ENCODE data around the gene GRIP2.

Gene GRIP2

DNA sequence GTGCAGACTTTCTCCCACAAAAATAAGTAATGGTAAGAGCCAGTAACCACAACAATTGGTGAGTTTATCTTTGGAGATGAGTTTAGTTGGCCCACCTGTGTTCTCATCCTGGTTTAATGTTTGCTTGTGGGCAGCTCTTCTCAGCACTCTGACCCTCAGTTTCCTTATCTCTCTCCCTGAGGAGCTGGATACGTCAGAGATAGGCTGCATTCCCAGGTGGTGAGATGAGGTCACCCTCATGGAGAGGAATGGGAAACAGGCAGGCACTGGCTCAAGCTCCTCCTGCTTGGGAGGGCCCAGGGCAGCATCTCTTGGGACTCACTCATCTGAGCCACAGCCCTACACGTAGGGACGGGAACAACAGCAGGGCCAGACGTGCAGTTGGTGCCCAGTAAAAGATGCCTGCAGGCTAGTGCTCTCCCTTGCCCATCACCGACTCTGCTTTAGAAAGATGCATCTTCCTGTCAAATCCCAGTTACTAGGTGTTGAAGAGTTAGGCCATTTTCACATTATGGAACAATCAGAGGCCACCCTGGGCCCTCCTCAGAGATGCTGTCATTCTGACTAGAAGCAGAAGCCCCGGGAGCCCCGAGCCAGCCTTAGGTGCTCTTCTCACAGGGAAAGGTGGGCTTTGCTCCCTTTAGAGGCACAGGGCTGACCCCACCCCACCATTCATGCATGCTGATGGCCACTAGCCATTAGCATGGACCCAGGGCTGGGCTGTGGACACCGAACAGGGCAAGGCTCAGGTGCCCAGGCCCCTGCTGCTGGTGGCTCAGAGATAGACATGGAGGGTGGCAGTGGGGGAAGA, 59.7 kb downstream of the GRIP2 start:
- Histone ChIP-seq H3K4me1 (ENCODE audit: control insufficient read depth, insufficient read depth, low read length, poor library complexity, severe bottlenecking) (no peaks in the 10 kb centered on the region), H3K27ac (ENCODE audit: insufficient read depth, low read length, poor library complexity, severe bottlenecking) (no peak overlapping the region), H3K9me3 (ENCODE audit: control insufficient read depth, low read length) (no peaks in the 10 kb centered on the region), H3K4me3 (ENCODE audit: insufficient read depth, low read depth, low read length, poor library complexity, severe bottlenecking) (no peak overlapping the region), H3K36me3 (ENCODE audit: control insufficient read depth, insufficient read depth, low read length) (peaks cover 90% of the 10 kb centered on the region), H3K27me3 (replicated peaks; ENCODE audit: control insufficient read depth, insufficient read depth, low read length, poor library complexity, severe bottlenecking) (no peaks in the 10 kb centered on the region)
- DNase-seq = no peak

DNA sequence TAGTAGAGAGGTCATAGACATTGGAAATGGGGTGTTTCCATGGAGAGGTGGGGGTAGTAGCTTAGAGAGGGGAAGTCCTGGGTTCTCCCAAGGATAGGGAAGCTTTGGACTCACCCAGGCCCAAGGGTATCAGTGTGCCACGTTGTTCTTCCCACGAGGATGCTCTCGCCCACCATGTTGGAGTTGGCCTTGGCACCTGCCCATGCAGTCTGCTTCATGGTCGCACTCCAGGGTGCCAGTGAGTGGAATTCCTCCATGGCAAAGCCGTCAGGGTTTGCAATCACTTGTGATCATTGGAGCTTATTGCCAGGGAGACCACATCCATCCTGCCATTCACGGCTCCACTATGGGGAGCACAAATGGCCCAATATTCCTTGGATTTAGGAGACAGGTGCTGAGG, 60.6 kb downstream of the GRIP2 start:
- Histone ChIP-seq H3K4me3 (ENCODE audit: insufficient read depth, low read depth, low read length, poor library complexity, severe bottlenecking) (no peak overlapping the region), H3K36me3 (ENCODE audit: control insufficient read depth, insufficient read depth, low read length) (peaks cover 86% of the 10 kb centered on the region), H3K4me1 (ENCODE audit: control insufficient read depth, insufficient read depth, low read length, poor library complexity, severe bottlenecking) (no peaks in the 10 kb centered on the region), H3K27me3 (replicated peaks; ENCODE audit: control insufficient read depth, insufficient read depth, low read length, poor library complexity, severe bottlenecking) (no peaks in the 10 kb centered on the region), H3K27ac (ENCODE audit: insufficient read depth, low read length, poor library complexity, severe bottlenecking) (no peak overlapping the region), H3K9me3 (ENCODE audit: control insufficient read depth, low read length) (no peaks in the 10 kb centered on the region)
- no peak for DNase-seq

DNA sequence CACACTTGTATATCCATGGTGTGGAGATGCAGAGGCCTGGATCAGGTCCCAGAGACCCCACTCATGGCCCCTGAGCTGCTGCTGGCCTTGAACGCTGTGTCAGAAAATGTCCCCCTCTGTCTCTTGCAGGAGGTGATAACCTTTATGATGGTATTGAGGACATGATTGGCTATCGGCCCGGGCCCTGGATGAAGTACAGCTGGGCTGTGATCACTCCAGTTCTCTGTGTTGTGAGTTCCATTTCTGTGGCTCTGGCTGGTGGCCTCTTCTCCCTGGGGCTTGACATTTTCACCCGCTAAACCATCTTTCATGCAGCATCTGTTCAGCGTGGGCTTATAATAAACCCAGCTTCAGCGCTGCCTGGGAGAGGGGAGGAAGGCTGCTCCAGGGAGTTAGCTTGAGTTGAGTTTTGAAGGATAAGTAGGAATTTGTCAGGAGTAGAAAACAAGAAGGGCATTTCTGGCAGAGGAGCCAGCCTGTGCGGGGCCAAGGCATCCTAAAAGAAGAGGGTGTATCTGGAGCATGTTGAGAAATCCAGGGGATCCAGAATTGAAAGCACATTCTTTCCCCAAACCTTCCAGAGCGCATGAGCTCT, 61.1 kb downstream of the GRIP2 start:
- Histone ChIP-seq H3K27me3 (replicated peaks; ENCODE audit: control insufficient read depth, insufficient read depth, low read length, poor library complexity, severe bottlenecking) (no peaks in the 10 kb centered on the region), H3K36me3 (ENCODE audit: control insufficient read depth, insufficient read depth, low read length) (peaks cover 84% of the 10 kb centered on the region), H3K4me3 (ENCODE audit: insufficient read depth, low read depth, low read length, poor library complexity, severe bottlenecking) (no peak overlapping the region), H3K27ac (ENCODE audit: insufficient read depth, low read length, poor library complexity, severe bottlenecking) (no peak overlapping the region), H3K9me3 (ENCODE audit: control insufficient read depth, low read length) (no peaks in the 10 kb centered on the region), H3K4me1 (ENCODE audit: control insufficient read depth, insufficient read depth, low read length, poor library complexity, severe bottlenecking) (no peaks in the 10 kb centered on the region)
- DNase-seq = no peak

DNA sequence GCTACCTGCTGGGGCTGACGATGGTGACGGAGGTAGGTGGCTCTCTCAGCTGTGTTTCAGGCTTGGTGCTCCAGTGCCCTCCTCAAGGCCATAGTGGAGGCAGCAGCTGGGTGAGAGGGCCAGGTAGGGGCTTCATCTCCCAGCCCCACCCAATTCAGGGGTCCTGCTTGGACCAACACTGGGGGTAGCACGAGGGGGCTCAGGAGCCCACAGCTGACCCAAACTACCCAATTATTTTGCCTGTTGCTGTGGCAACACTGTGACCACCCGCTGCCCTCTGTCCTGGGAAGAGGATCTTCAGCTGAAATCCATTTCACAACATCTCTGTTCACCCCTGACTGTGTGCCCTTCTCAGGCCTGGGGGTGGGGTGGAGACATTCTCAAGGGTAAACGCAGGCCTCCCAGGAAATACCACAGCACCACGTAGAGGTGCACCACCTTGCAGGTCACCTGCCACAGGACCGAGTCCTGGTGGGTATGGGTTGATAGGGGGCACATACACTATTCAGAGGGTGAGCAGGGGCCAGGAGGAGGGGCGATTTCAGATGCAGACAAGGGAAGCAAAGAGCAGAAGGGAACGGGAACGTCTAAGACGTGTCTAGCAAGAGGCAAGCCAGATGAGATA, 62.7 kb downstream of the GRIP2 start:
- Histone ChIP-seq H3K27me3 (replicated peaks; ENCODE audit: control insufficient read depth, insufficient read depth, low read length, poor library complexity, severe bottlenecking) (no peaks in the 10 kb centered on the region), H3K27ac (ENCODE audit: insufficient read depth, low read length, poor library complexity, severe bottlenecking) (no peak overlapping the region), H3K9me3 (ENCODE audit: control insufficient read depth, low read length) (no peaks in the 10 kb centered on the region), H3K36me3 (ENCODE audit: control insufficient read depth, insufficient read depth, low read length) (peaks cover 80% of the 10 kb centered on the region), H3K4me3 (ENCODE audit: insufficient read depth, low read depth, low read length, poor library complexity, severe bottlenecking) (no peak overlapping the region), H3K4me1 (ENCODE audit: control insufficient read depth, insufficient read depth, low read length, poor library complexity, severe bottlenecking) (no peaks in the 10 kb centered on the region)
- DNase-seq = no peak

DNA sequence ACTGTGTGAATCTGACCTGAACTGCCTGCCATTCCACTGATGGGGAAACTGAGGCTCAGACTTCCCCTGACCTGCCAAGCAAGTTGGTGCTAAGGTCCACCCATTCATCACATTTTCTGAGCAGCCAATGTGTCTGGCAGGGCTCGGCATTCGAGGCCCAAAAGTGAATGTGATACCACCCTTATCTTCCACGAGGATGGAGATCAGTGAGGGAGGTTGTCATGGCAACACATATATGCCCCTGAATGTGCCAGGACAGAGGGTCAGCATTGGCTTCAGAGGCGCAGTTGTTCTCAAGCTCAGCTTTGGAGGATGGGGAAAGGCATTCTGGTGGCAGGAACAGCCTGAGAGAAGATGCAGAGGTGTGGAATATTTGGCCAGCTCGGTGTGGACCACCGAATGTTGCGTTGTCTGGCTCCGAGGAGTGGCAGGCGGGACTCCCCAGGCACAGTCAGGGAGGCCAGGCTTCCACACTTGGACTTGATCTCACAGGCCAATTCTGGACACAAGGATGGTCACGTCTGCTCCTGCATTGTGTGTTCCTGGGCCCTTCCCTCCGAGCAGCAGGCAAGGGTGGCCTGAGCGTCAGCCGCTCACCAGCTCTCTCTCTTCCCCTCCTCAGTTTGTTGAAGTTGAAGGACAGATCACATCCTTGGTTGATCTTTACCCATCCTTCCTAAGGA, 63.4 kb downstream of the GRIP2 start:
- no peaks in the 10 kb centered on the region for H3K4me1 ChIP-seq (ENCODE audit: control insufficient read depth, insufficient read depth, low read length, poor library complexity, severe bottlenecking)
- no peak overlapping the region for H3K27ac ChIP-seq (ENCODE audit: insufficient read depth, low read length, poor library complexity, severe bottlenecking)
- H3K4me3 ChIP-seq (ENCODE audit: insufficient read depth, low read depth, low read length, poor library complexity, severe bottlenecking) = no peak overlapping the region
- H3K9me3 ChIP-seq (ENCODE audit: control insufficient read depth, low read length) = no peaks in the 10 kb centered on the region
- H3K27me3 ChIP-seq (replicated peaks; ENCODE audit: control insufficient read depth, insufficient read depth, low read length, poor library complexity, severe bottlenecking) = no peaks in the 10 kb centered on the region
- peaks cover 80% of the 10 kb centered on the region for H3K36me3 ChIP-seq (ENCODE audit: control insufficient read depth, insufficient read depth, low read length)
- DNase-seq = no peak

DNA sequence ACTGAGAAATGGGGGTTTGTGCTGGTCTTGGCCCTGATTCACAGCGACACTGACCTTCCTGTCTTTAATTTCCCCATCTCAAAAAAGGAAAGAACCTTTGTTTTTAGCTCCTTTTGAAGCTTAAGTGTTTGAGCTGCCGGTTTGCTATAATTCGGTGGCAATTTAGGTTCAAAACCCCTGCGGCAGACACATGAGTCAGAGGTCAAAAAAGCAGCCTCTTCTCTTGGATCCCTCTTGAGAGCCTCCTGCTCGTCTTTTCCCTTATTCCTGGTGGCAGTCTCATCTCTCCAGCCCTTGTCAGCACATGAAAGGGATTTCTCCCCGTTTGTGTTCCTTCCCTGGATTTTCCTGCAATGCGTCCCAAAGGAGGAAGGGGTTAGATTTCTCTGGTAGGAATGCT, 64.5 kb downstream of the GRIP2 start:
- Histone ChIP-seq H3K27me3 (replicated peaks; ENCODE audit: control insufficient read depth, insufficient read depth, low read length, poor library complexity, severe bottlenecking) (no peaks in the 10 kb centered on the region), H3K36me3 (ENCODE audit: control insufficient read depth, insufficient read depth, low read length) (peaks cover 80% of the 10 kb centered on the region), H3K4me3 (ENCODE audit: insufficient read depth, low read depth, low read length, poor library complexity, severe bottlenecking) (no peak overlapping the region), H3K27ac (ENCODE audit: insufficient read depth, low read length, poor library complexity, severe bottlenecking) (no peak overlapping the region), H3K4me1 (ENCODE audit: control insufficient read depth, insufficient read depth, low read length, poor library complexity, severe bottlenecking) (no peaks in the 10 kb centered on the region), H3K9me3 (ENCODE audit: control insufficient read depth, low read length) (no peaks in the 10 kb centered on the region)
- DNase-seq = no peak

DNA sequence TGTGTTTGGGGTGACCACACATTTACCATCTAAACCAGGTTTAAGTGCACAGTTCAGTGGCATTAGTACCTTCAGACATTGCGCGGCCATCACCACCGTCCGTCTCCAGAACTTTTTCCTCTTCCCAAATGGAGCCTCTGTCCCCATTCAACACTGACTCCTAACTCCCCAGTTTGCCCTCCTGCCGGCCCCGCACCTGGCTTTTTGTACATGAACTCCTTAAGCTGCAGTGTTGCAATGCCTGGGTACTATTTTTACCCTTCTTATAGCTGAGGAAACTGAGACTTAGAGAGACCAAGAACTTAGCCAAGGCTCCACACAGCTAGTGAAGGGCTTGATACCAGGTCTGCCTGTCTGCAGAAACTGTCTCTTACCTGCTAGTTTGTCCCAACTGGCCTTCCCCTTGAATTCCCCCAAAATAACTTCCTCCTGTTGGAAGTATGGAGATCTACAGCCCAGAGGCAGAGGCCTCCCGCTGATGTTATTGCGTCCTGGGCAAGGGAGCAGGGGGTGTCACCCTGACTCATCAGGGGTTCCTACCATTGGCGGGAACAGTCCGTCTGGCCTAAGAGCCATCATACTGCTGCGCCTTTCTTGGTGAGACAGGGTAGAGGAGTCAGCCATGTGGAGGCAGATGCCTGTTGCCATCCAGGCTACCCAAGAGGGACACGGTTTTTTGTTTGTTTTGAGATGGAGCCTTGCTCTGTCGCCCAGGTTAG, 65.6 kb downstream of the GRIP2 start:
- H3K4me1 ChIP-seq (ENCODE audit: control insufficient read depth, insufficient read depth, low read length, poor library complexity, severe bottlenecking) = no peaks in the 10 kb centered on the region
- no peak overlapping the region for H3K27ac ChIP-seq (ENCODE audit: insufficient read depth, low read length, poor library complexity, severe bottlenecking)
- DNase-seq = no peak
- H3K36me3 ChIP-seq (ENCODE audit: control insufficient read depth, insufficient read depth, low read length) = peaks cover 80% of the 10 kb centered on the region
- H3K4me3 ChIP-seq (ENCODE audit: insufficient read depth, low read depth, low read length, poor library complexity, severe bottlenecking) = no peak overlapping the region
- no peaks in the 10 kb centered on the region for H3K9me3 ChIP-seq (ENCODE audit: control insufficient read depth, low read length)
- no peaks in the 10 kb centered on the region for H3K27me3 ChIP-seq (replicated peaks; ENCODE audit: control insufficient read depth, insufficient read depth, low read length, poor library complexity, severe bottlenecking)

DNA sequence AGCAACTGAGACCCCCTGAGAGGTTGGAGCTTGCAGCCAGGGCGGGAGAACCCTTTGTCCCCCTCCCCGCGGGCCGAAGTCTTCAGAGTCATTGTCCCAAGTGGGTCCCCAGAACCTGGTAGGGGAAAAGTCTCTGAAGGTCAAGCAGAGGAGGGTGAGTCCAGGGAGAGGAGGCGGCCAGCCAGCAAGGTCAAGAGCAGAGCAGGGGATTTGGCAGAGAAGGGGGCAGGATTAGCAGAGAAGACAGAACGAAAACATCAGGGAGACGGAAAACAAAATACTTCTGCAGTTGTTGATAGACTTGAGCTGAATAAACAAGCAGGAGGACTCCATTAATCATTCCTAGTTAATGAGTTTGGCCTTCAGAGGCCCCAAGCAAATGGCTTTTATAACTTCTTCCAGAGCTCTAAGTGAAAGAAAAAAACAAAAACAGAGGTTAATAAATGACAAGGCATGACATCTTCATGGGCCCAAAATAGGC, 66.7 kb downstream of the GRIP2 start:
- H3K4me3 ChIP-seq (ENCODE audit: insufficient read depth, low read depth, low read length, poor library complexity, severe bottlenecking) = no peak overlapping the region
- H3K4me1 ChIP-seq (ENCODE audit: control insufficient read depth, insufficient read depth, low read length, poor library complexity, severe bottlenecking) = no peaks in the 10 kb centered on the region
- DNase-seq = no peak
- H3K36me3 ChIP-seq (ENCODE audit: control insufficient read depth, insufficient read depth, low read length) = peaks cover 76% of the 10 kb centered on the region
- no peaks in the 10 kb centered on the region for H3K9me3 ChIP-seq (ENCODE audit: control insufficient read depth, low read length)
- H3K27me3 ChIP-seq (replicated peaks; ENCODE audit: control insufficient read depth, insufficient read depth, low read length, poor library complexity, severe bottlenecking) = no peaks in the 10 kb centered on the region
- H3K27ac ChIP-seq (ENCODE audit: insufficient read depth, low read length, poor library complexity, severe bottlenecking) = no peak overlapping the region

DNA sequence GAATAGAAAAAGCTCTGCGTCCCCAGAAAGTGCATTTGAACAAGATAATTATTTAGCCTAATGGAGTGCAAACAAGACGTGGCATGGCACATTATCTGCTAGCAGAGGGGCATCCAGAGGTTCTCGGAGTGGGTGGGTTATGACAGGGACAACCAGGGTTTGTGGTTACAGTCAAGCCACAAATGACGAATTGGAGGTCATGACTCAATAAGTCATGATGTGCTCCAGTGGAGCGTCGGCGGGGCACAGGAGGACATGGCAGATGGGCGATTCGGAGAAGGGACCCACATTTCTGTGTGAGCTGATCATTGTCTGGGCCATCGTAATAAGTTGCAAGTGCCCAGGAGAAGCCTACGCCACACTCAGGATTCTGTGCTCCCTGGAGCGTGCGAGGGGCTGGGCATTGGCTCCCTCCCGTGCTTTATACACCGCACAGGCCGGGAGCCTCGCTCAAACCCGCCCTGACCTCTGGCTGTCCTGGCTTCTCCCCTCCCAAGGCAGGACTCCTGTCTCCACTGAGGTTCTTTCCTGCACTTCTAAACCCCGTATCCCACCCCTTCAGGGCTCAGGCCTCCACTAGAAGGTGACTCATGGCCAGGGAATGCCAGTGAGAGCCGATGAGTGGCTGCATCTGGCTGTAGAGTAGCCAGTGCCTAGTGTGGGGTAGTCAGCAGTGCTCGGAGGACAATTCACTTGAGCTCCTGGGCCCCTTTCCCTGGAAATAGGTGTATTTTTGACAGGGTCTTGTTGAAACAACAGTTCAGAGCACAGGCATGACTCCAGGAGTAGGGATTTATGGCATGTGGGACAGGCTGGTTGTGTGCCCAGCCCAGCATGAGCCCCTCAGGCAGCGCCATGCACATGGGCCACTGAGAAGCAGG, 67.4 kb downstream of the GRIP2 start:
- DNase-seq = no peak
- Histone ChIP-seq H3K4me1 (ENCODE audit: control insufficient read depth, insufficient read depth, low read length, poor library complexity, severe bottlenecking) (no peaks in the 10 kb centered on the region), H3K36me3 (ENCODE audit: control insufficient read depth, insufficient read depth, low read length) (peaks cover 76% of the 10 kb centered on the region), H3K9me3 (ENCODE audit: control insufficient read depth, low read length) (no peaks in the 10 kb centered on the region), H3K4me3 (ENCODE audit: insufficient read depth, low read depth, low read length, poor library complexity, severe bottlenecking) (no peak overlapping the region), H3K27me3 (replicated peaks; ENCODE audit: control insufficient read depth, insufficient read depth, low read length, poor library complexity, severe bottlenecking) (no peaks in the 10 kb centered on the region), H3K27ac (ENCODE audit: insufficient read depth, low read length, poor library complexity, severe bottlenecking) (no peak overlapping the region)
